ENCODE data around the gene NR2F1-AS1.

DNA sequence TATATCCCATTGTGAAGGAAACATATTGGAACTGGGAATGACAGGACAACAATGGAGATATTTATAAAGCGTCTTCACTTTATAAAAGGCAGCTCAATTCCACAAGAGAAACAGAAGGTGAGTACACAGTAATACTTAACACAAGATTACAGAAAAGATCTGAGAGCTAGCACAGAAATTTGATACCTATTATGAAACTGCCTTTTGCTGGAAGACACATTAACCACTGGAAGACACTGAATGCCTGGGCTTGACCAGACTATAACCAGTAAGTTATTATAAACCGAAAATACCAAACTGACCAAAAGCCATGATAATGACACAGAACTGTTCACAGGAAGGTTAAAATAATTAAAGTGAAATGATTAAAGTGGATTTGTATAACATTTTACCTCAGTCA, 195.4 kb downstream of the NR2F1-AS1 start:
- TF ChIP-seq, protein P1, sequence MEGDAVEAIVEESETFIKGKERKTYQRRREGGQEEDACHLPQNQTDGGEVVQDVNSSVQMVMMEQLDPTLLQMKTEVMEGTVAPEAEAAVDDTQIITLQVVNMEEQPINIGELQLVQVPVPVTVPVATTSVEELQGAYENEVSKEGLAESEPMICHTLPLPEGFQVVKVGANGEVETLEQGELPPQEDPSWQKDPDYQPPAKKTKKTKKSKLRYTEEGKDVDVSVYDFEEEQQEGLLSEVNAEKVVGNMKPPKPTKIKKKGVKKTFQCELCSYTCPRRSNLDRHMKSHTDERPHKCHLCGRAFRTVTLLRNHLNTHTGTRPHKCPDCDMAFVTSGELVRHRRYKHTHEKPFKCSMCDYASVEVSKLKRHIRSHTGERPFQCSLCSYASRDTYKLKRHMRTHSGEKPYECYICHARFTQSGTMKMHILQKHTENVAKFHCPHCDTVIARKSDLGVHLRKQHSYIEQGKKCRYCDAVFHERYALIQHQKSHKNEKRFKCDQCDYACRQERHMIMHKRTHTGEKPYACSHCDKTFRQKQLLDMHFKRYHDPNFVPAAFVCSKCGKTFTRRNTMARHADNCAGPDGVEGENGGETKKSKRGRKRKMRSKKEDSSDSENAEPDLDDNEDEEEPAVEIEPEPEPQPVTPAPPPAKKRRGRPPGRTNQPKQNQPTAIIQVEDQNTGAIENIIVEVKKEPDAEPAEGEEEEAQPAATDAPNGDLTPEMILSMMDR (conservative IDR thresholded peaks at IDR 0.05; ENCODE audit: low read depth, low read length), result no peak
- TF ChIP-seq EZH2 (IDR thresholded peaks at IDR 0.05; ENCODE audit: low read length, unreplicated experiment) (no peak), EZH2phosphoT487 (IDR thresholded peaks at IDR 0.05; ENCODE audit: borderline replicate concordance, low read length) (no peak)

All from PC-3 (cell line).